ENCODE data around the gene CSRP2. TPM values are rescaled to one million over a fixed set of nuclear protein-coding genes. Genes with fewer than 3 reads are reported as not detected.

The CSRP2 gene
- total and polyA plus RNA-seq, 2 of the 8 experiments (the other 6 are each of a cell fraction or from before 2014, with no cell fraction given), result 149 to 227 TPM

DNA sequence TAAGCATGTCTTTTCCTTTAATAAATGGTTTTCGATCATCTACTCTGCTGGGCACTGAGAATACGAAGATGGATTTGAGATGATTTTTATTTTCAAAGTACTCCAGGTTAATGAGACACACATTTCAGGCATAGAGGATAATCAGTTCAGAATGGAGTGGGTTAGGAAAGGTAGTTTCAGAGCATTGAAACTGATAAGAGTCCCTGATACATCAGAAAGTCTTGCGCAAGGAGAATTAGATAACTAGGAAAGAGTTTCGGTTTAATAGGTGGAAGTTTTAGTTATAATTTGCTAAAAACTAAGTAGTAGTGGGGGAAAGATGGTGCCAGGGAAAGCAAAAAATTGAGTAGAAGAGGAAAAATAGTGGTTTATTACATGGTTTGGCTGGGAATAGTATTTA, 64.8 kb downstream of the CSRP2 start:
- H3K23ac ChIP-seq (ENCODE audit: insufficient read length), result no peak overlapping the region
- H3K56ac ChIP-seq (replicated peaks; ENCODE audit: insufficient read length, low read depth, low read length), result no peak overlapping the region
- H3K4me3 ChIP-seq (ENCODE audit: extremely low read depth in 1 of 4, insufficient read depth in 2 of 4, low read depth in 3 of 4, low read length in 4 of 4), result no peak overlapping the region
- H2BK12ac ChIP-seq (ENCODE audit: low read depth, low read length), result no peak overlapping the region
- H2BK15ac ChIP-seq (ENCODE audit: low read length), result no peak overlapping the region
- no peaks in the 10 kb centered on the region for H3K9me3 ChIP-seq (ENCODE audit: insufficient read depth in 2 of 2, low read depth in 1 of 2, low read length in 1 of 2)
- no peaks in the 10 kb centered on the region for H3K4me1 ChIP-seq (replicated peaks in 1 of 4; ENCODE audit: control insufficient read depth in 3 of 4, insufficient read depth in 4 of 4, low read length in 3 of 4)
- H2BK20ac ChIP-seq (ENCODE audit: low read length), result no peak overlapping the region
- no peaks in the 10 kb centered on the region for H3K27me3 ChIP-seq (replicated peaks in 1 of 4; ENCODE audit: control insufficient read depth in 3 of 4, extremely low read depth in 1 of 4, insufficient read depth in 3 of 4, low read length in 3 of 4)
- no peak overlapping the region for H3K27ac ChIP-seq (ENCODE audit: low read depth, low read length)
- no peak overlapping the region for H2AK5ac ChIP-seq (ENCODE audit: low read depth, low read length)
- WGBS, 2 experiments (ENCODE audit: extremely low coverage in 1 of 2, insufficient coverage in 1 of 2, insufficient read length in 1 of 2, insufficient replicate concordance in 2 of 2, low coverage in 1 of 2, low lambda C conversion rate in 2 of 2, missing lambda C conversion rate in 1 of 2), result 75 to 100% methylated on average over 1 to 4 of the region's 4 CpGs
- H3K23me2 ChIP-seq (ENCODE audit: low read depth, low read length), result no peaks in the 10 kb centered on the region
- CTCF ChIA-PET (ENCODE audit: partially characterized antibody), result no interaction called here
- H4K5ac ChIP-seq (ENCODE audit: insufficient read length, low read depth, low read length), result no peak overlapping the region
- no peaks in the 10 kb centered on the region for H4K20me1 ChIP-seq (replicated peaks in 1 of 2; ENCODE audit: control insufficient read depth in 1 of 2, insufficient read depth in 2 of 2, low read length in 2 of 2)
- no peak overlapping the region for H3K14ac ChIP-seq (ENCODE audit: insufficient read length)
- H4K8ac ChIP-seq (ENCODE audit: extremely low read depth, insufficient read depth, low read length), result no peak overlapping the region
- FAIRE-seq (no peak), DNase-seq (ENCODE audit: low read depth in 1 of 2, low spot score in 2 of 2) (no peak)
- no peak overlapping the region for H3K18ac ChIP-seq (ENCODE audit: extremely low read depth, low read length)
- peaks cover 0 to 32% (median 0%) of the 10 kb centered on the region in 4 experiments; a peak in 5 of 8 replicates for H3K36me3 ChIP-seq (ENCODE audit: control insufficient read depth in 2 of 4, insufficient read depth in 4 of 4, low read length in 3 of 4)
- no peak overlapping the region for H3K4me2 ChIP-seq (ENCODE audit: insufficient read depth in 1 of 2, low read depth in 2 of 2, low read length in 2 of 2)
- H2BK5ac ChIP-seq (ENCODE audit: low read depth, low read length), result no peak overlapping the region
- no peak overlapping the region for H3K4ac ChIP-seq (replicated peaks; ENCODE audit: insufficient read length, low read depth, low read length)
- H2BK120ac ChIP-seq (replicated peaks; ENCODE audit: low read depth, low read length), result no peak overlapping the region
- H2AFZ ChIP-seq (ENCODE audit: low read length), result no peak overlapping the region
- no peaks in the 10 kb centered on the region for H3K79me1 ChIP-seq (ENCODE audit: low read depth, low read length)
- H3K9ac ChIP-seq (replicated peaks in 1 of 4; ENCODE audit: extremely low read depth in 1 of 4, low read depth in 3 of 4, low read length in 3 of 4), result no peak overlapping the region
- H4K91ac ChIP-seq (replicated peaks; ENCODE audit: insufficient read length, low read length), result no peak overlapping the region
- POLR2A ChIA-PET (ENCODE audit: partially characterized antibody), result no interaction called here
- no peaks in the 10 kb centered on the region for H3K79me2 ChIP-seq (ENCODE audit: control insufficient read depth in 1 of 2, insufficient read depth in 2 of 2, low read length in 2 of 2)
- no peak for TF ChIP-seq PHF8 (conservative IDR thresholded peaks at IDR 0.05; ENCODE audit: low read depth, low read length)

All from H1 (cell line).